GM12801 (cell line): Measurements from ENCODE around the gene CCDC102B.

Source experiments
- TF ChIP-seq, protein P1 (sequence below): IDR thresholded peaks from one replicate; pipeline ENCODE4 v1.5.1; 2011; ENCODE audit warnings: control low read depth; ENCODE audit not compliant: insufficient read length; ENCODE audit errors: extremely low read depth

CCDC102B gene

DNA sequence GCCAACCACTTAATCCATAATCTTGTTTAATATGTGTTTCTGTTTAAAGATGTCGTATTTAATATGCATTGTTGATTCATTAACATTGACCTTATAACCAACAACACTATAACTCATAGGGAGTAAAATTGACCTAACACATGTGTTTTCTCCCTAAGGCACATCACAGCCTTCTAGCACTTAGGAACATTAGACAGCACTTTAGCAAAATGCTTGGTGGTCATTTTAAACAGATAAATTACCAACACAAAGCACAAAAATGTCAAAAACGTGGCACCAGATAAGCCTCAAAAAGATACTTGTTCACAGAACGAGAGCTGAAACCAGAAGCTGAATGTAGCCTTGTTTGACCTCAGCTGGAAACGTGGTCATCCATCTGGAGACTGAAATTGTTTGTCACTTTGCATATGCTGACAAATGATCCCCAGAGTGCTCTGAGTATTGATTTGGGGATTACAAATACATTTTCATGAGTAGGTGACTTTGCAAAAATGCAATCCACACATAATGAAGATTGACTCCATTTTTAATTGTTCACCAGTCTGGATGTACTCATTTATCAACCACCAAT lies 139.2 kb downstream of the CCDC102B start:
- TF ChIP-seq, protein P1, sequence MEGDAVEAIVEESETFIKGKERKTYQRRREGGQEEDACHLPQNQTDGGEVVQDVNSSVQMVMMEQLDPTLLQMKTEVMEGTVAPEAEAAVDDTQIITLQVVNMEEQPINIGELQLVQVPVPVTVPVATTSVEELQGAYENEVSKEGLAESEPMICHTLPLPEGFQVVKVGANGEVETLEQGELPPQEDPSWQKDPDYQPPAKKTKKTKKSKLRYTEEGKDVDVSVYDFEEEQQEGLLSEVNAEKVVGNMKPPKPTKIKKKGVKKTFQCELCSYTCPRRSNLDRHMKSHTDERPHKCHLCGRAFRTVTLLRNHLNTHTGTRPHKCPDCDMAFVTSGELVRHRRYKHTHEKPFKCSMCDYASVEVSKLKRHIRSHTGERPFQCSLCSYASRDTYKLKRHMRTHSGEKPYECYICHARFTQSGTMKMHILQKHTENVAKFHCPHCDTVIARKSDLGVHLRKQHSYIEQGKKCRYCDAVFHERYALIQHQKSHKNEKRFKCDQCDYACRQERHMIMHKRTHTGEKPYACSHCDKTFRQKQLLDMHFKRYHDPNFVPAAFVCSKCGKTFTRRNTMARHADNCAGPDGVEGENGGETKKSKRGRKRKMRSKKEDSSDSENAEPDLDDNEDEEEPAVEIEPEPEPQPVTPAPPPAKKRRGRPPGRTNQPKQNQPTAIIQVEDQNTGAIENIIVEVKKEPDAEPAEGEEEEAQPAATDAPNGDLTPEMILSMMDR = no peak

DNA sequence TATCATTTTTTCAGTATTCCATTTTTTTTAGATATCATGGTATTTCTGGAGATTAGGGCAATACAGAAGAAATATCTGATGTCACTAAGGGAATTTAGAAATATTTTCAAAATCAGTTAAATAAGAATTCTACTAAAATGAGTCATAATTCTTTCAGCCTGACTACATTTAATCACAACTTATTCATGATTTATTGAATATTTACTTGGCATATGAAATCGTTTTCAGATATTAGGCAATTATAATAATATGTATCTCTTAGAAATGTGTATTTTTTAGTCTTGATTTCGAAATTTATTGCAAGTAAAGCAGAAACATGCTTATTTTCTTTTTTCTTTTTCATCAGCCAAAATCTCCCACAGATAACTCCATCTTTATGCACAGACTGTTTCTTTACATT lies 142.2 kb downstream of the CCDC102B start:
- TF ChIP-seq, protein P1 = no peak

DNA sequence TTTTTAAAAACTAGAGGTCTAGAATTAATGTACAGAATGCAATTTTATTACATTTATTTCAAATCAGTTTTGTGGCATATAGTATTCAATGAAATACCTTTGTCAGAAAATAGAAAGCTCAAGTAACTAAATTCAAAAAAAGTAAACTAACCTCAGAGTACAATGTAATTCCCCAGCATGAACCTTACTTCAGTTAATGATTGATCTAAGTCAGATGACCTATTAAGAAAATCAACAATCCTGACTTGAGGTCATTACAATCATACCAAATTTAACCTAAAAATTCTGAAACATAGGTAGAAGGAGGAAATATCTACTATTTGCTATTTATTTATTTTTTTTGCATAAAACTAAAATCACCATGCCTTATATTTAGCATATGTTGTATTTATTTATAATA lies 142.9 kb downstream of the CCDC102B start:
- TF ChIP-seq, protein P1 = no peak

DNA sequence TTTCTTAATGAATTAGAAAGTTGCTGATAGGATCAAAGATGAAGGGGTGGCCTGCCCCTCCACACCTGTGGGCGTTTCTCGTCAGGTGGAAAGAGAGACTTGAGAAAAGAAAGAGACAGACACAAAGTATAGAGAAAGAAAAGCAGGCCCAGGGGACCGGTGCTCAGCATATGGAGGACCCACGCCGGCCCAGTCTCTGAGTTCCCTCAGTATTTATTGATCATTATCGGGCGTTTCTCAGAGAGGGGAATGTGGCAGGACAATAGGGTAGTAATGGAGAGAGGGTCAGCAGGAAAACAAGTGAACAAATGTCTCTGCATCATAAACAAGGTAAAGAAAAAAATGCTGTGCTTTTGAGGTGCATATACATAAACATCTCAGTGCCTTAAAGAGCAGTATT lies 144.3 kb downstream of the CCDC102B start:
- TF ChIP-seq, protein P1 = no peak

DNA sequence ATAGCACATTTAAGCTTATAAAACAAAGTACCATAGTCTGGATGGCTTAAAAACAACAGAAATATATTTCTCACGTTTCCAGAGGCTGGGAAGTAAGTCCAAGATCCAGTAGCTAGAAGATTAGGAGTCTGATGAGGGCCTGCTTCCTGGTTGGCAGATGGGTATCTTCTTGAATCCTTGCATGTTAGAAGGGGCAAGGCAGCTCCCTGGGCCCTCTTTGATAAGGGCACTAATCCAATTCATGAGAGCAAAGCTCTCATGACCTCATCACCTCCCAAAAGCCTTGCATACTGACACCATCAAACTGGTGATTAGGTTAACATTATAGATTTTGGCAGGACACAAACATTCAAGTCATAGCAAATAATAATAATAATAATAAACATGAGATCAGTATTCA lies 146.4 kb downstream of the CCDC102B start:
- TF ChIP-seq, protein P1 = no peak

DNA sequence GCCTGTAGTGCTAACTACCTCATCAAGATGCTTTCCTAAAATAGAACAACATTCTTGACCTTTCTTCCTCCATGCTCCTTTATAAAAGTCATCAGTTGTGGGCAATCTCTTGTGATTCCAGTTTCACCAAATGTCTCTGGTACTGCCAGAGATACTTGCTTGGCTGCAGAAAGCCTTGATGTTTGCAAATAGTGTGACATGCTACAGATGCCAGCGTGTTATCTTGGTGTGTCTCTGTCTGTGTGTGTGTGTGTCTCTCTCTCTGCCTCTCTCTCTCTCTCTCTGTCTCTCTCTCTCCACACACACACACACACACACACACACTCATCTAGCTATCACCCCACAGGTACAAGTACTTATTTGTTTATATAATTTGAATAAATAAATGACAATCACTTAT lies 146.9 kb downstream of the CCDC102B start:
- TF ChIP-seq, protein P1 = no peak

DNA sequence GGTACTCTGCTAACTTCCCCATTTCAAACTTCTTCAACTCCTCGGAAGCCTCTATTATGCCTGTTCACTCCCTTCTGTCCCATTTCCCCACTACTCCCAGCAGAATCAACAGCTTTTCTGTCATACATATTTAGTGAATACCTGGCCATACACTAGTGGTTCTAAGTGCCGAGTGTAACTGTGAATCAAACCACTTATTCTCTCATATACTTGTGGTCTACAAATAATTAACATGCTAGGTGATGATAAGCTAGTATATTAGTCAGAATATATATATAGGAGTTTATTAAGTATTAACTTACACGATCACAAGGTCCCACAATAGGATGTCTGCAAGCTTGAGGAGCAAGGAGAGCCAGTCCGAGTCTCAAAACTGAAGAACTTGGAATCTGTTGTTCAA lies 150.7 kb downstream of the CCDC102B start:
- TF ChIP-seq, protein P1 = no peak
